HepG2 (cell line): Measurements from ENCODE around the gene TPCN2. TPM values are rescaled to one million over a fixed set of nuclear protein-coding genes. Genes with fewer than 3 reads are reported as not detected.

Experiments
- ATF4 ChIP-seq, 2 experiments: fragments of 450-650 bp in 1 of 2; sonication (generic) in 1 of 2; formaldehyde crosslinking; IDR thresholded peaks; 2 replicates each; pipeline versions ENCODE4 v1.5.0 to v1.8.0; 2020 to 2022; ENCODE audit warnings: mild to moderate bottlenecking in 1 of 2, missing genetic modification reagents in 1 of 2
- BHLHE40 ChIP-seq: IDR thresholded peaks from 2 replicates; pipeline ENCODE4 v1.6.1; 2011; ENCODE audit warnings: low read length, improper control_type of control experiment
- CHCHD3 ChIP-seq: sonication (generic); formaldehyde crosslinking; IDR thresholded peaks from 2 replicates; pipeline ENCODE4 v1.8.0; 2022; ENCODE audit warnings: mild to moderate bottlenecking, missing genetic modification reagents, moderate library complexity
- GMEB1 ChIP-seq: sonication (generic); formaldehyde crosslinking; IDR thresholded peaks from 2 replicates; pipeline ENCODE4 v1.5.1; 2020; ENCODE audit warnings: missing genetic modification reagents, mild to moderate bottlenecking, borderline replicate concordance
- GTF3A ChIP-seq: sonication (generic); formaldehyde crosslinking; conservative IDR thresholded peaks from 2 replicates; pipeline ENCODE4 v1.4.0; 2020; ENCODE audit warnings: mild to moderate bottlenecking, missing genetic modification reagents
- IKZF1 ChIP-seq: fragments of 450-650 bp; IDR thresholded peaks from 2 replicates; pipeline ENCODE4 v1.7.1; 2016
- IRF1 ChIP-seq: sonication (generic); formaldehyde crosslinking; IDR thresholded peaks from 2 replicates; pipeline ENCODE4 v1.4.0; 2020; ENCODE audit warnings: low read depth, mild to moderate bottlenecking, missing genetic modification reagents
- KDM3A ChIP-seq: IDR thresholded peaks from 2 replicates; pipeline ENCODE4 v1.6.1; 2018; ENCODE audit warnings: low read depth, missing compliant biosample characterization
- LBX2 ChIP-seq: sonication (generic); formaldehyde crosslinking; IDR thresholded peaks from 2 replicates; pipeline ENCODE4 v1.5.0; 2020; ENCODE audit warnings: missing genetic modification reagents, mild to moderate bottlenecking, borderline replicate concordance
- LRRFIP1 ChIP-seq: sonication (generic); formaldehyde crosslinking; conservative IDR thresholded peaks from 2 replicates; pipeline ENCODE4 v1.4.0; 2020; ENCODE audit warnings: missing genetic modification reagents
- NR2C2 ChIP-seq: sonication (generic); formaldehyde crosslinking; IDR thresholded peaks from 2 replicates; pipeline ENCODE4 v1.4.0; 2020; ENCODE audit warnings: missing genetic modification reagents, mild to moderate bottlenecking, moderate library complexity, borderline replicate concordance
- PHF8 ChIP-seq: sonication (generic); formaldehyde crosslinking; IDR thresholded peaks from 2 replicates; pipeline ENCODE4 v1.5.0; 2020; ENCODE audit warnings: missing genetic modification reagents
- PRPF4 ChIP-seq: fragments of 200-400 bp; formaldehyde crosslinking; IDR thresholded peaks from 2 replicates; pipeline ENCODE4 v1.6.1; 2016; ENCODE audit warnings: low read length, low read depth; ENCODE audit not compliant: poor library complexity, severe bottlenecking
- SCMH1 ChIP-seq: sonication (generic); formaldehyde crosslinking; IDR thresholded peaks from 2 replicates; pipeline ENCODE4 v1.9.0; 2021; ENCODE audit warnings: missing genetic modification reagents, mild to moderate bottlenecking, borderline replicate concordance
- ZMYM2 ChIP-seq: sonication (generic); formaldehyde crosslinking; IDR thresholded peaks from 2 replicates; pipeline ENCODE4 v1.8.0; 2022; ENCODE audit warnings: mild to moderate bottlenecking, missing genetic modification reagents
- ZNF234 ChIP-seq: sonication (generic); formaldehyde crosslinking; conservative IDR thresholded peaks from 2 replicates; pipeline ENCODE4 v1.5.1; 2020; ENCODE audit warnings: mild to moderate bottlenecking, missing genetic modification reagents
- ZNF337 ChIP-seq: sonication (generic); formaldehyde crosslinking; IDR thresholded peaks from 2 replicates; pipeline ENCODE4 v1.5.1; 2020; ENCODE audit warnings: missing genetic modification reagents, low read depth, mild to moderate bottlenecking, borderline replicate concordance
- ZNF577 ChIP-seq: sonication (generic); formaldehyde crosslinking; IDR thresholded peaks from 2 replicates; pipeline ENCODE4 v1.4.0; 2020; ENCODE audit warnings: mild to moderate bottlenecking, low read depth, missing genetic modification reagents, borderline replicate concordance
- ZNF615 ChIP-seq: sonication (generic); formaldehyde crosslinking; IDR thresholded peaks from 2 replicates; pipeline ENCODE4 v1.5.0; 2020; ENCODE audit warnings: mild to moderate bottlenecking, missing genetic modification reagents, borderline replicate concordance
- ZNF713 ChIP-seq: sonication (generic); formaldehyde crosslinking; IDR thresholded peaks from 2 replicates; pipeline ENCODE4 v1.4.0; 2020; ENCODE audit warnings: mild to moderate bottlenecking, missing genetic modification reagents
- ZNF746 ChIP-seq: sonication (generic); formaldehyde crosslinking; IDR thresholded peaks from 2 replicates; pipeline ENCODE4 v1.8.0; 2022; ENCODE audit warnings: mild to moderate bottlenecking, missing genetic modification reagents
- ZNF878 ChIP-seq: sonication (generic); formaldehyde crosslinking; IDR thresholded peaks from 2 replicates; pipeline ENCODE4 v1.8.1; 2023; ENCODE audit warnings: mild to moderate bottlenecking, missing genetic modification reagents, moderate library complexity
- ZSCAN5A ChIP-seq: sonication (generic); formaldehyde crosslinking; IDR thresholded peaks from 2 replicates; pipeline ENCODE4 v1.8.0; 2022; ENCODE audit warnings: mild to moderate bottlenecking, missing genetic modification reagents, borderline replicate concordance
- polyA plus RNA-seq, 8 experiments: library from polyadenylated mRNA; depleted of rRNA in 3 of 8; stranded (reverse) in 7 of 8; unstranded in 1 of 8; fragments of >200 nt; fragmentation: Illumina TruSeq in 4 of 8; extraction: Trizol in 4 of 8; gene quantifications; 2 replicates each; pipeline versions ENCODE4 v1.2.1 to v1.2.3, GENCODE V29; 2011 to 2016; ENCODE audit warnings: low read depth in 4 of 8, missing spikeins in 1 of 8, mixed read lengths in 1 of 8; ENCODE audit not compliant: insufficient read depth in 1 of 8
- total RNA-seq, 5 experiments: library from RNA; depleted of rRNA; stranded (reverse); fragments of >200 nt; fragmentation: Illumina TruSeq; extraction: Trizol; gene quantifications; 2 replicates each; pipeline ENCODE4 v1.2.3, GENCODE V29; 2016; ENCODE audit warnings: low read depth in 1 of 5

Gene TPCN2
- total and polyA plus RNA-seq, 2 of the 13 experiments (the other 11 are each of a cell fraction or from before 2014, with no cell fraction given): 5.6 to 5.9 TPM

GRCh38 chr11:69007975-69008381 lies 40.8 kb upstream of the TPCN2 start (continued):
- TF ChIP-seq IRF1 (CRISPR knock-in tag): no peak
- TF ChIP-seq ZNF615 (CRISPR knock-in tag): no peak
- TF ChIP-seq ZNF337 (CRISPR knock-in tag): no peak
- TF ChIP-seq PRPF4: no peak
- no peak for TF ChIP-seq LBX2 (CRISPR knock-in tag)
- no peak for TF ChIP-seq NR2C2
- TF ChIP-seq ZNF746: 0 out of 2 replicates have a peak, but pooled peaks have one; percentile 40
- TF ChIP-seq ATF4 (CRISPR knock-in tag; IDR thresholded peaks at IDR 0.05): no peak
- no peak for TF ChIP-seq PHF8 (CRISPR knock-in tag)
- no peak for TF ChIP-seq ZMYM2 (CRISPR knock-in tag)
- no peak for TF ChIP-seq CHCHD3 (CRISPR knock-in tag)
- TF ChIP-seq SCMH1 (CRISPR knock-in tag): no peak
- TF ChIP-seq GMEB1: 0 out of 2 replicates have a peak, but pooled peaks have one; percentile 35
- no peak for TF ChIP-seq ZNF577 (CRISPR knock-in tag)
- TF ChIP-seq ZNF713: no peak
- TF ChIP-seq LRRFIP1 (CRISPR knock-in tag): no peak
- TF ChIP-seq GTF3A (CRISPR knock-in tag): no peak
- TF ChIP-seq ZNF878 (CRISPR knock-in tag): no peak
- no peak for TF ChIP-seq ZSCAN5A (CRISPR knock-in tag)
- no peak for TF ChIP-seq IKZF1
- no peak for TF ChIP-seq ZNF234 (CRISPR knock-in tag)
- no peak for TF ChIP-seq BHLHE40
- no peak for TF ChIP-seq KDM3A (CRISPR knock-in tag)
